ENCODE measurements around the gene ARL16. TPM values are rescaled to one million over a fixed set of nuclear protein-coding genes. Genes with fewer than 3 reads are reported as not detected.

The ARL16 gene
- total and polyA plus RNA-seq, 4 donors, result 20.5 to 87.4 (median 34.1) TPM

DNA sequence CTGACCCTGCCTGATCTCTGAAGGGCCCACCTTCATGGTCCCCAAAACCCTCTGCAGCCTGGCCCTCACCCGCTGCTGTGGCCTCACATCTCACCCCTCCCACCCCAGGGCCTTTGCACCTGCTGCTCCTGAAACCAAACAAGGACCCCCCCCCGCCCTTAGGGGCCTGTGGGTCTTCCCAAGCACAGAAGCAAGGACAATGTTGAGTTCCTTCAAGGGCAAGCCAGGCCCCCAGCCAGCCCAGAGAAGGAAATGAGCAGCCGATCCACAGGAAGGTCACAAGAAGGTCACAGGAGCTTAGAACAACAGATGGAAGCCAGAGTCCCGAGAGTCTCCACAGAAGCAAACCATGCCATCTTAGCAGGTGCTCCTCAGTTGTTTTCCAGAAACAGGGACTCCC is 26.8 kb downstream of the ARL16 start:
- DNase-seq (no peak), ATAC-seq (ENCODE audit: low FRiP score) (no peak)
- intact Hi-C loops (cut with DNase I), result no loop called here
- 55 to 74% methylated on average over 4 of the region's 4 CpGs for WGBS, 2 donors
- Histone ChIP-seq H3K4me1 (ENCODE audit: control insufficient read depth in 1 of 2, insufficient read depth in 2 of 2, low read length in 2 of 2) (no peaks in the 10 kb centered on the region), H3K36me3 (ENCODE audit: control insufficient read depth in 1 of 2, insufficient read depth in 2 of 2, low read length in 1 of 2) (no peaks in the 10 kb centered on the region), H3K27me3 (ENCODE audit: control insufficient read depth in 1 of 2, insufficient read depth in 2 of 2, low read length in 1 of 2) (no peaks in the 10 kb centered on the region), H3K4me3 (ENCODE audit: low read length in 2 of 2) (no peak overlapping the region), H3K27ac (ENCODE audit: low read depth in 1 of 2, low read length in 2 of 2) (no peak overlapping the region), H3K9me3 (ENCODE audit: control insufficient read depth, low read length) (no peaks in the 10 kb centered on the region)

DNA sequence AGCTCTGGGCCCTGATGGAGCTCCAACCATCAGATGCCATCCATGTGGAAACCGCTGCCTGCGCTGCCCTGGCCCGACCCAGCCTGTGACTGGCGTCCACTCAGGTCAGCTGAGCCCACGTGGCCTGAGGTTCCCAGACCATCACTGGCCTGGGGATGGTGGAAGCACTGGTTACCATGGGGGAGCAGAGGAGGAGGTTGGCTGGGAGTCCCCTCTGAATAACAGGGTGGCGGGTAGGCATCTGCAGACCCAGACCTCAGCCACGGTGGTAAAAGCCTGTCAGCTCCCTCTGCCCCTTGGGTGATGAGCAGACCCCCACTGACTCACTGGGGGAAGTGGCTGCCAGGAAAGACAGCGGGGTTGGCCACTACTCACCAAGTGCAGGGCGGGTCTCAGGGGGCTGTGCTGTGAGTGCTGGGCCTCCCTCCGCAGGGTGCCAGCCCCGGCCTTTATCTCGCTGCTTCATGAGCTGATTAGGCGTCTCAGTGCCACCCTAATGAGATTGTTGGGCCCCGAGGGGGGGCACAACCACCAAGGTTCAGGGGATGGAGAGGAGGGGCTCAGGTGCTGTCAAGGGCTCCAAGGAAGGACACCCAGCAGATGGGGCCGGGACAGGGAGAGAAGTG is 27.4 kb downstream of the ARL16 start, which contains the start of gene PDE6G:
Gene PDE6G (minus strand): TSS at position 425 of the 626 bp plus-strand sequence. CDS start 3,237 bp downstream, outside the sequence.
- H3K4me1 ChIP-seq (ENCODE audit: control insufficient read depth in 1 of 2, insufficient read depth in 2 of 2, low read length in 2 of 2), result no peaks in the 10 kb centered on the region
- H3K9me3 ChIP-seq (ENCODE audit: control insufficient read depth, low read length), result no peaks in the 10 kb centered on the region
- 79 to 84% methylated on average over 15 of the region's 15 CpGs for WGBS, 2 donors
- no peaks in the 10 kb centered on the region for H3K27me3 ChIP-seq (ENCODE audit: control insufficient read depth in 1 of 2, insufficient read depth in 2 of 2, low read length in 1 of 2)
- no peaks in the 10 kb centered on the region for H3K36me3 ChIP-seq (ENCODE audit: control insufficient read depth in 1 of 2, insufficient read depth in 2 of 2, low read length in 1 of 2)
- DNase-seq (no peak), ATAC-seq (ENCODE audit: low FRiP score) (no peak)
- no peak within 1 kb of the TSS for H3K27ac ChIP-seq (ENCODE audit: low read depth in 1 of 2, low read length in 2 of 2)
- no peak within 1 kb of the TSS for H3K4me3 ChIP-seq (ENCODE audit: low read length in 2 of 2)
- intact Hi-C loops (cut with DNase I), result no loop called here

DNA sequence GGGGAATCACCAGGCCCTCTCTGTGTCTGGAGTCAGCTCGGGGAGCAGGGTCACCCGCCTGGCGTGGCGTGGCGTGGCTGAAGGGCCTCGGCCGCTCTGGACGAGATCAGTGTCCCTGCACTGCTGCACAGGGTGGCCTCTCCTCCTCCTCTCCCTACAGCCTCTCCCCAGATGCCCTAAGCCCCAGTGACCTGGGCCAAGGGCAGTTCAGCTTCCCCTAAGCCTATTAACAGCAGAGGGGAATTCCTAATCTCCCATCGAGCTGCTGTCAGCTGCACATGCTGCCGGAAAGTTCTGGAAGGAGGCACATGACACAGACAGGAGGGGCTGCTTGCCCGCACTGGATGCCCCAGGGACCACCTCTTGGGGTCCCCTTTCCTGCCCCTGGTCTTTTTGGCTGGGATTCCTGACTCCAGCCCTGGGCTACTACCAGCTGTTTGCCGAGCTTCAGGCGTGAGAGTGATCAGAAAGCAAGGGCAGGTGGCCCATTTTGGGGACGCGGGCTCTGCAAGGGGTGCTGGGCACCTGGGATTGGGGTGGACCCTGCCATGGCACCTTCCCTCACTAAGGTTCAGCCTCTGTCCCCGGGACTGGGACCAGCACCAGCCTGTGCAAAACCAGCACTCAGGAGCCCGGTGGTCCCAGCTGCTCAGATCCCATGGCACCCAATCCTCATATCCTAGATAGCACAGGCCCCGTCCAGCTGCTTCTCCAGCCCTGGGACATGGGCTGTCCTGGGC is 28.0 kb downstream of the ARL16 start:
- intact Hi-C loops (cut with DNase I), result no loop called here
- Histone ChIP-seq H3K36me3 (ENCODE audit: control insufficient read depth in 1 of 2, insufficient read depth in 2 of 2, low read length in 1 of 2) (no peaks in the 10 kb centered on the region), H3K27ac (ENCODE audit: low read depth in 1 of 2, low read length in 2 of 2) (no peak overlapping the region), H3K27me3 (ENCODE audit: control insufficient read depth in 1 of 2, insufficient read depth in 2 of 2, low read length in 1 of 2) (no peaks in the 10 kb centered on the region), H3K4me3 (ENCODE audit: low read length in 2 of 2) (no peak overlapping the region), H3K9me3 (ENCODE audit: control insufficient read depth, low read length) (no peaks in the 10 kb centered on the region), H3K4me1 (ENCODE audit: control insufficient read depth in 1 of 2, insufficient read depth in 2 of 2, low read length in 2 of 2) (no peaks in the 10 kb centered on the region)
- ATAC-seq (ENCODE audit: low FRiP score), result no peak
- WGBS, 2 donors, result 75 to 76% methylated on average over 18 of the region's 18 CpGs
- DNase-seq, result no peak

DNA sequence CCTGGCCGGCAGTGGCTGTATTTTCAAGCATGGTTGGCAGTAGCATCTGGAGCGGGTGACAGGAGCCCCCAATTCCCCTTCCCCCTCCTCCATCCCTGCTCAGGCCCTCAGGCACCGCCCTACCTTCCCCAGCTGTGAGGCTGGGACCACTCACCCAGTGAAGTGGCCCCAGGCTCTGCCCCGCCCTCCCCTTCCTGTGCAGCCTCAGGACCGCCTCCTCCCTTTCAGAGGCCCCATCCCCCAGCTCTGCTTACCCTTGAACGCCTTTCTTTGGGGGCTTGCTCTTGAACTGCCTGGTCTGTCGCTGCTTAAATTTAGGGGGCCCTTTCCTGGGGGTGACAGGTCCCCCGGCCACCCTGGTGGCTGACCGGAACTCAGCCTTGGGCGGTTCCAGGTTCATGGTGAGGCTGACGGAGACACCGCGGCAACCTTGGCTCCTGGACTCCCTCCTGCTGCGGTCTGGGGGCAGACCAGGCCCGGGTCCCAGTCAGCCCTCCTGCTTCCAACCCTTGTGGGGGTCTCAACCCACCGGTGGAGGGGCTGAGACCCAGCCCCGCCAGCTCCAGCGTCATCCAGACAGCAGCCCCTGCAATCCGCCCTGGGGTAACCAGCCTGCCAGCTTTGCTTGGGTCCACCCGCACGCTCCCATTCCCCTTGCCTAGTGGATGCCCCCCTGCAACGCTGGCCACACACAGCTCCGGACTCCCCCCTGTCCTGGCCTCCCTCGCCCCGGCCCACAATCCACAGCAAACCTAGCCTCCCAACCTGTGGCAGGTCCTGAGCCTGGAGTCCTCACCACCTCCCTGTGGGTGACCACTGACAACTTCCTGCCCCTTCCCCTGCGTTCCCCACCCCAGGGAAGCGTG is 30.5 kb downstream of the ARL16 start:
- 20 to 31% methylated on average over 20 to 27 of the region's 27 CpGs for WGBS, 2 donors
- Histone ChIP-seq H3K9me3 (ENCODE audit: control insufficient read depth, low read length) (peaks cover 2% of the 10 kb centered on the region), H3K4me3 (ENCODE audit: low read length in 2 of 2) (no peak overlapping the region), H3K36me3 (ENCODE audit: control insufficient read depth in 1 of 2, insufficient read depth in 2 of 2, low read length in 1 of 2) (no peaks in the 10 kb centered on the region), H3K27ac (ENCODE audit: low read depth in 1 of 2, low read length in 2 of 2) (no peak overlapping the region), H3K27me3 (ENCODE audit: control insufficient read depth in 1 of 2, insufficient read depth in 2 of 2, low read length in 1 of 2) (no peaks in the 10 kb centered on the region), H3K4me1 (ENCODE audit: control insufficient read depth in 1 of 2, insufficient read depth in 2 of 2, low read length in 2 of 2) (no peaks in the 10 kb centered on the region)
- DNase-seq (no peak), ATAC-seq (ENCODE audit: low FRiP score) (no peak)
- intact Hi-C loops (cut with DNase I), result no loop called here

DNA sequence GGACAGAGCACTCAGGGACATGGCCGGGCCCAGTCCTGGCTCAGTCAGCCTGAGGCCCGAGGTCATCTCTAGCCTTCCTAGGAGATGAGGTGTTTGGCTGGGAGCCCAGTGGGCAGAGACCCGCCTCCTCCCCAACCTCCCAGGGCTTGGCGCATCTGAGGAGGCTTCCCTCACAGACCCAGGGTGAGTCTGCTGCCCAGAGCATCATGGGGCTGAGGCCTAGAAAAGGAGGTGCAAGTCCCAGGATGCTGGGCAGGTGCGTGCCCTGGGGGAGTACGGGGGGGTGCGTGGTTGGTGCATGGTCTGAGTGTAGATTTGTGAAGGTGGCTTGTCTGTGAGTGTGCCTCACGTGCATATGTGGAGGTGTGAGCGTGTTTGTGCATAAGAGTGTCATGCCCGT is 31.9 kb downstream of the ARL16 start:
- H3K27ac ChIP-seq (ENCODE audit: low read depth in 1 of 2, low read length in 2 of 2), result no peak overlapping the region
- H3K27me3 ChIP-seq (ENCODE audit: control insufficient read depth in 1 of 2, insufficient read depth in 2 of 2, low read length in 1 of 2), result no peaks in the 10 kb centered on the region
- no peaks in the 10 kb centered on the region for H3K4me1 ChIP-seq (ENCODE audit: control insufficient read depth in 1 of 2, insufficient read depth in 2 of 2, low read length in 2 of 2)
- DNase-seq (no peak), ATAC-seq (ENCODE audit: low FRiP score) (no peak)
- WGBS, 2 donors, result 74 to 78% methylated on average over 10 of the region's 10 CpGs
- peaks cover 2% of the 10 kb centered on the region for H3K9me3 ChIP-seq (ENCODE audit: control insufficient read depth, low read length)
- intact Hi-C loops (cut with DNase I), result no loop called here
- no peak overlapping the region for H3K4me3 ChIP-seq (ENCODE audit: low read length in 2 of 2)
- H3K36me3 ChIP-seq (ENCODE audit: control insufficient read depth in 1 of 2, insufficient read depth in 2 of 2, low read length in 1 of 2), result no peaks in the 10 kb centered on the region

DNA sequence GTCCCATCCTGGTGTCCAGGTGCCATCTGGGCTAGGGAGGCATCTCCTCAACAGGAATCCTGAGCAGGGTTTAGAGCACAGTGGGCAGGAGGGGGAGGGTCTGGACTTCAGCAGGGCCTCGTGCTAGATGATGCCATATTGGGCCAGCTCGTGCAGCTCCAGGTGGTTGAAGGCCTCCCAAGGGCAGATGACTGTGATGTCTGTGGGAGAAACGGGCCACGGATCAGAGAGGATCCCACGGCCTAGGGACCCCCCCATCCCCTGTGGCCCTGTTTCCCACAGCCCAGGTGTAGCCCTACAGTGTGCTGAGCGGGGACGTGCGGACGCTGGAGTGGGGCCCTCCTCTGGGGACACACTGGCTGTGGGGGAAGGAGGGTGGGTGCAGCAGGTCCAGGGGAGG is 32.6 kb downstream of the ARL16 start:
- Histone ChIP-seq H3K4me3 (ENCODE audit: low read length in 2 of 2) (no peak overlapping the region), H3K4me1 (ENCODE audit: control insufficient read depth in 1 of 2, insufficient read depth in 2 of 2, low read length in 2 of 2) (no peaks in the 10 kb centered on the region), H3K9me3 (ENCODE audit: control insufficient read depth, low read length) (peaks cover 2% of the 10 kb centered on the region), H3K27ac (ENCODE audit: low read depth in 1 of 2, low read length in 2 of 2) (no peak overlapping the region), H3K36me3 (ENCODE audit: control insufficient read depth in 1 of 2, insufficient read depth in 2 of 2, low read length in 1 of 2) (no peaks in the 10 kb centered on the region), H3K27me3 (ENCODE audit: control insufficient read depth in 1 of 2, insufficient read depth in 2 of 2, low read length in 1 of 2) (no peaks in the 10 kb centered on the region)
- DNase-seq, result no peak
- intact Hi-C loops (cut with DNase I), result no loop called here
- WGBS, 2 donors, result 65 to 70% methylated on average over 9 of the region's 9 CpGs
- ATAC-seq (ENCODE audit: low FRiP score), result no peak

DNA sequence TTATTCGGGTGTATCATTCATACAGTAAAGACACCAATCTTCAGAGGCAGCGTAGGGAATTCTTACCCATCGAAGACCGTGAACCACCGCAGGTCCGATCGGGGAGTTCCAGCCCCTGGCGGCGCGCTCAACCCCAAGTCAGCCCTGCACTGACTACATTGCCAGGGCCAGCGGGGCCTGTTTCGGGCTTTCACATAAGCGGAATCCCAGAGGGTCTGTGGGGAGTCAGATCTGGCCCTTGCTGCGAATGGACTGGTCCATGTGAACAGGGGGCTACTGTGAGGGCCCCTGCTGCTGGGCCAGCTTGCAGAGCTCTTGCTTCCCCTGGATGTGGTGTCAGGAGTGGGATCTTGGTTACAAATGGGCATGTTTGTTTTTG is 34.9 kb downstream of the ARL16 start:
- no peak overlapping the region for H3K4me3 ChIP-seq (ENCODE audit: low read length in 2 of 2)
- ATAC-seq (ENCODE audit: low FRiP score) (no peak), DNase-seq (no peak)
- H3K9me3 ChIP-seq (ENCODE audit: control insufficient read depth, low read length), result peaks cover 2% of the 10 kb centered on the region
- no peaks in the 10 kb centered on the region for H3K36me3 ChIP-seq (ENCODE audit: control insufficient read depth in 1 of 2, insufficient read depth in 2 of 2, low read length in 1 of 2)
- intact Hi-C loops (cut with DNase I), result no loop called here
- no peak overlapping the region for H3K27ac ChIP-seq (ENCODE audit: low read depth in 1 of 2, low read length in 2 of 2)
- 47 to 55% methylated on average over 14 of the region's 14 CpGs for WGBS, 2 donors
- no peaks in the 10 kb centered on the region for H3K27me3 ChIP-seq (ENCODE audit: control insufficient read depth in 1 of 2, insufficient read depth in 2 of 2, low read length in 1 of 2)
- H3K4me1 ChIP-seq (ENCODE audit: control insufficient read depth in 1 of 2, insufficient read depth in 2 of 2, low read length in 2 of 2), result no peaks in the 10 kb centered on the region

DNA sequence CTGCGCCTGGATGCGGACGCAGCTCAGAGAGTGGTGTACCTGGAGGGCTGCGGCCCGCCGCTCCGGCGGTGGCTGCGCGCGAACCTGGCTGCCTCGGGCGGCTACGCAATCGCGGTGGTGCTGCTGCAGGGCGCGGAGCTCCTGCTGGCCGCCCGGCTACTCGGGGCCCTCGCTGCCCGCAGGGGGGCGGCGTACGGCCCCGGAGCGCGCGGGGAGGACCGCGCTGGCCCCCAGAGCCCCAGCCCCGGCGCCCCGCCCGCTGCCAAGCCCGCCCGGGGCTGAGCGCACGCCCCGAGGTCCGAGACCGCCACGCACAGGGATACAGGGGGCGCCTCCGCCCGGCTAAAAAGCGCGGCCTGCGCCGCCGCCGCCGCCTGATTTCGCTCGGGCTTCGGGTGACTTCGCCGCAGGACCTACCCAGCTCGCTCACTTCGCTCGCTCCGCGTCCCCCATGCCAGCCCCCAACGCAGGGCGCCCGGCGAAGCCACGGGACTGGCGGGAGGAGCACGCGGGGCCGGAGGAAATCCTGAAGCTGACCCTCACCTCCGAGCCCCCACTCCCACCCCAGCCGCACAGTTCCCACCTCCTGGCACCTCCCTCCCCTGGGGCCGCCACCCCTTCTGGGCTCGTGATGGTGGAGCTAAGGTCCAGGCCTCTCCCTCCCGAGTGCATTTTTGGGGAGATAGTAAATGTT is 35.4 kb downstream of the ARL16 start:
- H3K27ac ChIP-seq (ENCODE audit: low read depth in 1 of 2, low read length in 2 of 2), result no peak overlapping the region
- 4% methylated on average over 44 to 78 of the region's 78 CpGs for WGBS, 2 donors
- intact Hi-C loops (cut with DNase I), result no loop called here
- H3K4me3 ChIP-seq (ENCODE audit: low read length in 2 of 2), result no peak overlapping the region
- peaks cover 2% of the 10 kb centered on the region for H3K9me3 ChIP-seq (ENCODE audit: control insufficient read depth, low read length)
- DNase-seq, result no peak
- H3K27me3 ChIP-seq (ENCODE audit: control insufficient read depth in 1 of 2, insufficient read depth in 2 of 2, low read length in 1 of 2), result no peaks in the 10 kb centered on the region
- no peaks in the 10 kb centered on the region for H3K36me3 ChIP-seq (ENCODE audit: control insufficient read depth in 1 of 2, insufficient read depth in 2 of 2, low read length in 1 of 2)
- no peaks in the 10 kb centered on the region for H3K4me1 ChIP-seq (ENCODE audit: control insufficient read depth in 1 of 2, insufficient read depth in 2 of 2, low read length in 2 of 2)
- ATAC-seq (ENCODE audit: low FRiP score), result no peak

Measured in aorta (tissue), 5 donors.